Measurements from ENCODE around the gene NXPH4. TPM values are rescaled to one million over a fixed set of nuclear protein-coding genes. Genes with fewer than 3 reads are reported as not detected.

The NXPH4 gene
- total RNA-seq, 1 experiment from 2014 or later = 20.3 TPM

DNA sequence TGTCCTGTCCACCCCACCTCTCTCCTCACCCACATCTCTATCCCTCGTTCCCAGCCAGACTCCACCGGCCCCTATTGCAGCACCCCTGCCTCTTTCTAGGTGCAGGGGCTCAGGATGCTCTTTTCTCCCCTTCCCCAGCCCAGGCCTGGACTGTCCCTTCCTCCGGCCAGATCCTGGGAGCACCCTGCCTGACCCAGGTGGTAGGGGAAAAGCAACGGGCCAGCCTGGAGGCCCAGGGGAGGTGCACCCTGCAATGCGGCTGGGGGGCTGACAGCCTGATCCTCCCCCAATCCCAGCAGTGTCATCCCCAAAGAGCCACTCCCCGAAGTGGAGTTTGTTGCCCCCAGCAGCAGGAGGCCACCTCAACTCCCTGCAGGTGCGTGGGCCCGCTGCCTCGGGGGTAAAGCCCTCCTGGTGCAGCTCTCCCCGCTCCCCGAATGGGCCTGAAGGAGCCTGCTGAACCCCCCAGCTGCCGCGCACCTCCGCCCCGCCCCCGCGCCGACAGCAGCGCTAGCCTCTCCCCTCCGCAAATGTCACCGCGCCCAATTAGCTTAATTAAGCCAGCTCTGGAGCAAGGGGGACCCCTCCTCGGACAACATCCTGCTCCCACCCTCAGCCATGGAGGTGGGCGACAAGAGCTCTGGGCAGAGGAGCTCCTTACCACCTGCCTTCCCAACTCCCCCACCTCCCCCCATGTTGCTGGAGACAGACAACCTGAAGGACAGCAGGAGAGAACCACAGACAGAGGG is 4.7 kb downstream of the NXPH4 start:
- ChIA-PET CTCF (no interaction called here), POLR2A (ENCODE audit: unreplicated experiment) (no interaction called here)
- Histone ChIP-seq H3K36me3 (ENCODE audit: low read depth) (no peaks in the 10 kb centered on the region), H4K20me1 (ENCODE audit: insufficient read depth) (peaks cover 6% of the 10 kb centered on the region; the same call in 1 of the 2 replicates), H3K79me2 (ENCODE audit: low read depth) (no peaks in the 10 kb centered on the region), H3K9me3 (ENCODE audit: insufficient read depth, low read depth) (no peaks in the 10 kb centered on the region), H3K27me3 (ENCODE audit: insufficient read depth, low read depth) (no peaks in the 10 kb centered on the region), H2AFZ (no peak overlapping the region), H3K4me1 (replicated peaks; ENCODE audit: insufficient read depth) (peaks cover 11% of the 10 kb centered on the region; the same call in 1 of the 2 replicates), H3K4me3 (no peak overlapping the region), H3F3A (ENCODE audit: insufficient read depth, low read depth) (no peaks in the 10 kb centered on the region), H3K4me2 (no peak overlapping the region), H3K9me2 (ENCODE audit: insufficient read depth) (no peaks in the 10 kb centered on the region), H3K27ac (no peak overlapping the region)
- DNase-seq = no peak
- TF ChIP-seq, protein P1, sequence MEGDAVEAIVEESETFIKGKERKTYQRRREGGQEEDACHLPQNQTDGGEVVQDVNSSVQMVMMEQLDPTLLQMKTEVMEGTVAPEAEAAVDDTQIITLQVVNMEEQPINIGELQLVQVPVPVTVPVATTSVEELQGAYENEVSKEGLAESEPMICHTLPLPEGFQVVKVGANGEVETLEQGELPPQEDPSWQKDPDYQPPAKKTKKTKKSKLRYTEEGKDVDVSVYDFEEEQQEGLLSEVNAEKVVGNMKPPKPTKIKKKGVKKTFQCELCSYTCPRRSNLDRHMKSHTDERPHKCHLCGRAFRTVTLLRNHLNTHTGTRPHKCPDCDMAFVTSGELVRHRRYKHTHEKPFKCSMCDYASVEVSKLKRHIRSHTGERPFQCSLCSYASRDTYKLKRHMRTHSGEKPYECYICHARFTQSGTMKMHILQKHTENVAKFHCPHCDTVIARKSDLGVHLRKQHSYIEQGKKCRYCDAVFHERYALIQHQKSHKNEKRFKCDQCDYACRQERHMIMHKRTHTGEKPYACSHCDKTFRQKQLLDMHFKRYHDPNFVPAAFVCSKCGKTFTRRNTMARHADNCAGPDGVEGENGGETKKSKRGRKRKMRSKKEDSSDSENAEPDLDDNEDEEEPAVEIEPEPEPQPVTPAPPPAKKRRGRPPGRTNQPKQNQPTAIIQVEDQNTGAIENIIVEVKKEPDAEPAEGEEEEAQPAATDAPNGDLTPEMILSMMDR (conservative IDR thresholded peaks at IDR 0.05) = no peak
- no peak for TF ChIP-seq EZH2 (IDR thresholded peaks at IDR 0.05; ENCODE audit: low read depth)
- no TSS peak for BruUV-seq (replicated peaks)
- intact Hi-C loops (cut with micrococcal nuclease; ENCODE audit: unreplicated experiment) = no loop called here

DNA sequence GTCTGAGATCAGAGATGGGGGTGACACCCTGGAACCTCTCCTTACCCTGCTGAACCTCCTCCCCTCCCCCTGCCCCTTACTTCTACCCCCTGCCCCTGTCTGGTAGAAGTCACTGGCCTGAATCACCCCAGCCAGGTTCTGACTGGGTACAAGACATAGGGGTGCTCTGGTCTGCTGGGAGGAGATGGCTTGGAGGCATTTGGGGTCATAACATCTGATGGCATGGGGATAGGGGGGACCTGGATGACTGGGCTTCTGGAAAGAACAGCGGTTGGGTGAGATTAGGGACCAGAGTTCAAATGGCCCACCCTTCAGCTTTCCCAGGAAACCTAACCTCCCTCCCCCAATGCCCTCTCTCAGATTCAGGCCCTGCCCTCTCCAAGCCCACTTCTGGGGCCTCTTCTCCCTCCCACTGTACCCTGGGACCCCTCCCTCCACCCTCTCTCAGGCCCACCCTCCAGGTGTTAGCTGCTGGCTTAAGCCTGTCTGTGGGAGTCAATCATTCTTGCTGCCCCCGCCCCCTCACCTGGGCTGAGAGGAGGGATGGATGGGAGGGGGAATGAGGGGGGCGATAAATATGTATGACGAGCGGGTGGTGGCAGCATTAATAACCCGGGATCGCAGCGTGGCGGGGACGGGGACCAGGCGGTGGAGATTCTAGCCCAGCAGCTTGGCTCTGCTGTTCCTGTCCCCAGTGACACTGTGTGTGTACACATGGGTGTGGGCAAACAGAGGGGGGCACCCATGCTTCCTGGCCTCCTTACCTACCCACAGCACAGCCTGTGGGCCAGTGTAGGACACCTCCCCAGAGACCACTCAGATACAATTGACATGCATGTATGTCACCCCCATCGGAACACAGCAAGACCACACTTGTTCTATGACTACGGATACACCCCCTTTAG is 5.9 kb downstream of the NXPH4 start:
- Histone ChIP-seq H3K27me3 (ENCODE audit: insufficient read depth, low read depth) (no peaks in the 10 kb centered on the region), H3K9me3 (ENCODE audit: insufficient read depth, low read depth) (no peaks in the 10 kb centered on the region), H3K36me3 (ENCODE audit: low read depth) (no peaks in the 10 kb centered on the region), H4K20me1 (ENCODE audit: insufficient read depth) (peaks cover 6% of the 10 kb centered on the region; the same call in 1 of the 2 replicates), H3K4me3 (no peak overlapping the region), H3K4me1 (replicated peaks; ENCODE audit: insufficient read depth) (peaks cover 15% of the 10 kb centered on the region; the same call in 1 of the 2 replicates), H2AFZ (no peak overlapping the region), H3K27ac (no peak overlapping the region), H3K4me2 (no peak overlapping the region), H3F3A (ENCODE audit: insufficient read depth, low read depth) (no peaks in the 10 kb centered on the region; the same call in 1 of the 2 replicates), H3K9me2 (ENCODE audit: insufficient read depth) (no peaks in the 10 kb centered on the region), H3K79me2 (ENCODE audit: low read depth) (no peaks in the 10 kb centered on the region)
- CTCF ChIA-PET = no interaction called here
- intact Hi-C loops (cut with micrococcal nuclease; ENCODE audit: unreplicated experiment) = no loop called here
- POLR2A ChIA-PET (ENCODE audit: unreplicated experiment) = interaction anchor here (0.5 to 0.7 kb wide), 2 partner anchors 95 to 629 kb away, joined by 3 to 4 read pairs; no protein-coding TSS in a partner anchor
- TF ChIP-seq, protein P1 (conservative IDR thresholded peaks at IDR 0.05) = no peak
- no peak for TF ChIP-seq EZH2 (IDR thresholded peaks at IDR 0.05; ENCODE audit: low read depth)
- BruUV-seq (replicated peaks) = no TSS peak
- no peak for DNase-seq

Measured in PC-9 (cell line).